ENCODE results near the gene ANKRD13B.

The ANKRD13B gene

DNA sequence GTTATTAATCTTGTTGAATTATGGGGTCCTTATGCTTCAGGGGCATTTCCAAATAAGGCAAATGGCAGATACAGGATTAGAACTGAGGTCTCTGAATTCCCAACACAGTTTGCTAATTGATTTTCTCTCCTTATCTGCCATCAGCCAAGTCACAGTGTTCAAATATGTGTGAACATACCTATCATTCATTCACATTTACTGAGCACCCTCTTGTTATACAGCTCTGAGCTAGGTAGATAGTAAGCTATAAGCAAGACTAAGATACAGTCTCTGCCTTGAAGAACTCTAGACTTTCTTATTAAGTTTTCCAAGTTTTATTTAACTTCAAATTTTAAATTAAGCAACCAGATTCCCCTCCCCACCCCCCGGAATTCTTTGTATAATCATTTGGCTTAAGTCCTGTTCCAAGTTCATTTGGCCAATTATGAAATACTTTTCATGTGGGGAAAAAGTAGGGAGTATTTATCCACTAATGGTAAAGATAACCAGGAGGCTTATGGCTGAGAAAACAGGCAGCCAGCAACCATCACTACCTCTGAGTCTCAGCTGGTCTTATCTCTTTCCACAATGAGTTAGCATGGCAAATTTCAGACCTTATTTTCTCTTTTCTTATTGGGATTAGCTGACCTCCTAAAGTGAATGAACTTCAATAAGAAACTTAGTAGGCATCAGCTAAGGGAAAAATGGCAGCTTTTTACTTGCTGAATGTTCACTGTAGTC is 61.2 kb downstream of the ANKRD13B start:
- FAIRE-seq = no peak

DNA sequence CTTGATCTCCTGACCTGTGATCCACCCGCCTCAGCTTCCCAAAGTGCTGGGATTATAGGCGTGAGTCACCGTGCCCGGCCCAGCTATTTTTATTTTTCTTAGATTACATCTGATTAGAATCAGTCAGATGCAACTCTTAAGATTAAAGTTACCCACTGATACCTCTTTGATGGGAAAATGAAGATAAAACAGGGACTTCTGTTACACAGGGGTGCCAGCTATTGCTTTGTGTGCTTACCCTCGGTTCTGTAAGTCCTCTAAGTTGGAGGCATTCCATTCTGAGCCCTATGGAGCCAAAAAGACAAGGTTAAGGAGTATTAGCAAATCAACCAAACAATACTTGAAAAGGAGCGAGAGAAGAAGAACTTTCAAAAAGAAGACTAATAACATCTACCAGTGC is 62.4 kb downstream of the ANKRD13B start:
- FAIRE-seq = no peak

DNA sequence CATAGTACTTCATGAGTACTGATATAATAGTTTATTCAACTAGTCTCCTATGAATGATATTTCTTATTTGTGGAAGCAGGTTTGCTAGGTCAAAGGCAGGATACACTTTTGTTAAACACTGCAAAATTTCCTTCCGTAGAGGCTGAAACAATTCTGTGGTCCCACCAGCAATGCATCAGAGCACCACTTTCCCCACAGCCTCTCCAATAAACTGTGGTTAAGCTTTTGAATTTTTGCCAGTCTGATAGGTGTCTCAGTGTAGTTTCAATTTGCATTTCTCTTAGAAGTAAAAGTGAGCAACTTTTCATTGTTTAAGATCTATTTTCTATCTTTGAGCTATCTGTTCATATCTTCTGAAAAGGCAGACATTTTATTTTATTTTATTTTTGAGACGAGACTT is 66.2 kb downstream of the ANKRD13B start:
- FAIRE-seq = no peak

DNA sequence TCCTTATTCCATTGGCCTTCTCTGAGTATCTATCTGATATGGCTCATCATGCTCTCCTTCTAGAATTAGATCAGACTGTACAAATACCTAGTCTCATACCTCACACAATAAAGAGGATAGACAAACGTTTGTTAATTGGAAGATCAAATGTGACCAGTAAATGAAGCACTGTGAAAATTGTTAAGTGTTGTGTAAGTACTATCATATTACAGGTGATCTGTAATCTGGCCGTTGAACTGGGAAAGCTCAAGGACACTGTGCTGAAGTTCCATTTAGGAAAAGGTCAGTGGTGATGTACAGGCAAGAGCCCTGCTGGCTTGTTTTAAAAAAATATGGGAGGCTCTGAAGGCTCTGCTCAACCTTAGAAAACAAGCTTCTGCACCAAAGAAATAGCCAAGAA is 68.3 kb downstream of the ANKRD13B start:
- FAIRE-seq = no peak

DNA sequence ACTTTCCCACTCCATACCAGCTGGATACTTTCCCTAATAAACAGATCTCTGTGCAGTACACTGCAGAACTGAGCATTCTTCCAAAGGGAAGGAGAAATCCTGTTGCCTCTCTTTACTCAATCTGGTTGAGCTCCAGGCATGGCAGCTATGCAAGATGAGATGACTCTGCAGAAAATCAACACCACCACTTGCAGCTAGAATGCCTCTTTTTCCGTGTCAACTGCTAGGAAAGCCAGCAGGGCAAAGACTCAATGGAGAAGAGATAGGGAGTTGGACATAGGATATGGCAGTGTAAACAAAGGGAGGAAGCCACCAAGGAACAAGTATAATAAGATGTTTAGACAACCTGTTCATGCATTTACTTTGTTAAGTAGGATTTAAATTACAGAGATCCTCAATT is 70.2 kb downstream of the ANKRD13B start:
- FAIRE-seq = no peak

All from endometrium (tissue), 2 donors.